GM13976 (cell line): Measurements from ENCODE around the gene SEC61A1.

ENCODE experiments used
- DNase-seq: peaks from one replicate; pipeline ENCODE4 v3.0.0; 2012; ENCODE audit warnings: low spot score
- CTCF ChIP-seq: IDR thresholded peaks from 2 replicates; pipeline ENCODE4 v1.5.1; 2012; ENCODE audit warnings: borderline replicate concordance, mild to moderate bottlenecking; ENCODE audit not compliant: insufficient read depth; ENCODE audit errors: extremely low read depth, missing control alignments, control extremely low read depth
- in situ Hi-C: fragments of 300-500 bp; cut with MboI; formaldehyde crosslinking; loops from one replicate; pipeline ENCODE4 v1.12.0; 2022; ENCODE audit warnings: low sequenced_read_pairs, mixed read lengths, inconsistent platforms; ENCODE audit not compliant: unreplicated experiment

Gene SEC61A1

DNA sequence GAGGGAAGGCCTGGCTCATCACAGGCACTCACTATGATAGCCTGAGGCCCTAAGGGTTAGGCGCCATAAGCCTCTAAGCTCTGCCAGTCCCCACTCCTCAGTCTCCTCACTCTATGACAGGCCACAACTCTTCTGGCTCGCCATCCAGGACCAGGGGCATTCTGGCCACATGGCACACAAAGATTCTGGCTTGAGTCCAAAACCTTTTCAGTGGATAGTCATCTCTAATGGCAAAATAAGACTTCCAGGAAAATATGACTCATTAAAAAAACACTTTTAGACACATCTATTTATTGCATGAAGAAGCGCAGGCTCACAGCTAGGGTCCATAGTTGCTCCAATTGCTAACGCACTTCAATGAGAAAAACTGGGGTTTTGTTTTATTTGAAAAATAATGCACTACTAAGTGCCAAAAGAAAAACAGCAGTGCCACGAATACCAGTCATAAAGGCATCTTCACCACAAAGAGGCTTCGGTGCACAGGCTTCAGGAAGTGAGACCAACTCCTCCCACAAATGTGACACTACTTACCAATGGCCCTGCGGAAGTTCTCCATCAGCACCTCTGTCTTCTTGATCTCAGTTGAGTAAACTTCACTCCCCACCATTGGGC is 60.2 kb downstream of the SEC61A1 start:
- no peak for TF ChIP-seq CTCF
- DNase-seq, result no peak
- in situ Hi-C loops, result no loop called here

DNA sequence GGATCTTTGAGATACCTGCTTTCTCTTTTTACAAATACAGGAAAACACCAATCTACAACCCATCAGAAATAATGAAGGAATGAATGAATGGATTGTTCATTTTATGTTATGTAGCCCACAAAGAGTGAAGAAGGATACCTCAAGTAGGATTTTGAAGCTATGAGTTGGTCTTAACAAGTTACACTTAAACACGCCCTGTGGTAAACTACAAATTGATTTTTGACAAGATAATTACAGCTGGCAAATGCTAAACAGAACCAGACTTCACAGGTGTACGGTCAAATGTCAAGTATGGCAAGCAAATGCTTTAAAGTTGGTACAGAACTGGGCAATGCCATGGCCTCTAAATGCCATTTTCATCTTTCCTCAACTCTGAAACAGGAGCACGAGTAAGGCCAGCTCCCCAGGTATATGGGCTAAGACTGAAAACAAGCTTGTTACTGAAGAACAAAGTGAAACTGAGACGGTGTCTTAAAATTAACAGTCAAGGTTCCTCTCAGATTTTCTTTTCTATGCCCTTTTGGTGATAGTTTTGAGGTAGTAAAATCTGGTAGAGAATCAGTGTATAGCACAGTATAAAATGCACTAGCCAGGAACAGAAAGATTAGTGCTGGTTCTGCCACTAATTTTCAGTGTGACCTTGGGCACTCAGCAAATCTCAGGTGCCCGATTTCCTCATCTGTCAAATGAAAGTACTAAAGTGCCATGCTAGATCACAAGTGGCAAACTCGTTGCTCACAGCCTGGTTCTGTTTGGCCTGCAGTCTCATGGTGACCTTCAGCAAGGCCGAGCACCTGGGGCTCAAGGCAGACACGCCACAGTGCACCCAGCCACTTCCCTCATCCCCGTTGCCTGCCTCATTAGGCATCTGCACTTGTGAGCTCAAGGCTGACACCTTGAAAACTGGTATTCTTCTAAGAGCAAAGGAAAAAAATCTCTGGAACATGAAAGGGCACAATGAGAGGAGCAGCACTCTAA is 61.9 kb downstream of the SEC61A1 start:
- no peak for TF ChIP-seq CTCF
- in situ Hi-C loops, result no loop called here
- no peak for DNase-seq
